Heart left ventricle (tissue), 13 donors: ENCODE measurements around the gene BCAS1.
"Not testable (repeated sequence)": the region's sequence is repeated elsewhere in the genome, so short reads cannot be mapped to it uniquely, and the experiment has no call there.

ENCODE experiments used
- CTCF ChIP-seq, 12 donors: fragments of 200-600 bp; sonication (generic) in 4 of 12; IDR thresholded peaks; one replicate each; pipeline versions ENCODE4 v1.5.0 to v1.8.0; 2018 to 2022; ENCODE audit warnings: antibody characterized with exemption in 12 of 12, mild to moderate bottlenecking in 5 of 12
- POLR2A ChIP-seq, 2 donors: fragments of 450-650 bp; IDR thresholded peaks; one replicate each; pipeline ENCODE4 v1.6.1; 2017; ENCODE audit warnings: antibody characterized with exemption in 2 of 2, mild to moderate bottlenecking in 2 of 2, moderate library complexity in 2 of 2
- donor health status: ischemic (EF 13 %, LVEDD 7.1; RV severe dilation, severe dysfunction).
- donor health status: DM: no; HTN: yes; CAD: no.
- donor health status: DM: no; HTN: no; CAD: no.
- donor health status: ischemic (EF 25% LVEDD 6.9; RV normal size, moderate dysfunction).
- donor health status: ischemic (EF 25% LVEDD 5.7; RV mildly dilated, moderate dysfunction).
- donor health status: ischemic (EF 35%, LVEDD 5.7; RV mildly dilated, moderate dysfunction).
- donor health status: nonischemic (EF 11% LVEDD 7.7; RV severe dilation, severe dysfunction).
- donor health status: DM: yes; HTN: yes; CAD: no.
- donor health status: PGD.
- donor health status: ischemic (EF 29% LVEDD 5.4; RV normal size, mild dysfunction).
- donor health status: nonischemic (EF 23%, LVEDD 6.1; RV moderate dilation, normal function).

GRCh38 chr20:53973882-53974281 lies 96.5 kb downstream of the BCAS1 start:
- not testable (repeated sequence) for TF ChIP-seq POLR2A, CTCF (IDR thresholded peaks at IDR 0.05)
